ENCODE data around the gene HS3ST5.
"Not testable (repeated sequence)": the region's sequence is repeated elsewhere in the genome, so short reads cannot be mapped to it uniquely, and the experiment has no call there.

The HS3ST5 gene

DNA sequence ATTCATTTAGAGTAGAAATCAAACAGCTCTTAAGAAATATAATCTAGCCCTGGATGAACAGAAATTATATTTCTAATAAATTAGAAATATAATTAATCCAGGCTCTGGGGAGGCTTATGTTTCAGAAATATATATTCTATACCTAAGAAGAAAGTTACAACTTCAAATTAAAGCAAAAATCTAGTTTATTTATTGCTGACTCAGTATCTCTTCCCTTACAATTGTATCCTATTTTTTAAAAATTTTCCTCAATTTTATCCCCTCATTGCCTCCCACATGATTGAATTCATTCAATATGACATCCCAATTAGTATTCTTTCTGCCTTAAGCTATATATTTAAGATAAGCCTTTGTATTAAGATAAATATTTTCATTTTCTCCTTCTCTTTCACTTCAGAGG lies 71.4 kb downstream of the HS3ST5 start:
- Mint-ChIP-seq H3K36me3 (no peaks in the 10 kb centered on the region), H3K27ac (no peak overlapping the region), H3K27me3 (no peaks in the 10 kb centered on the region), H3K4me3 (no peak overlapping the region), H3K9me3 (no peaks in the 10 kb centered on the region), H3K4me1 (no peaks in the 10 kb centered on the region)

DNA sequence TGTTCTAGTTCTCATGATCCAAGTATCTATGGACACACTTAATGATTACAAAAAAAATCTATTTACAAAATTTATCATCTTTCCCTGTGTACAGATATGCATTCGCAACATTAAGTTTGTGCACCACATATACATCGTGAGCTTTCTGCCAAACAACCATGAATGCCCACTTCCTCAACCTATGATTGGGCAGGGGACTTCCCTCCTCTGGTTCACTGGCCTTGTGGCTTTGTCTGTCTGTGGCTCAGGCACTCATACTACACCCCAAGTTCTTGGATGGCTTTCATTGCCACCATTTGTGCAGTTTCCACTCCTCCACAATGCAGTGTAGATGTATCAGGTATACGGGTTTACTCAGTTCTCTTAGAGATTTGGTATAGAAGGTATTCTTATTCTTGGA lies 74.9 kb downstream of the HS3ST5 start:
- Mint-ChIP-seq H3K36me3 (no peaks in the 10 kb centered on the region), H3K27me3 (no peaks in the 10 kb centered on the region), H3K9me3 (no peaks in the 10 kb centered on the region), H3K4me3 (no peak overlapping the region), H3K4me1 (no peaks in the 10 kb centered on the region), H3K27ac (no peak overlapping the region)

DNA sequence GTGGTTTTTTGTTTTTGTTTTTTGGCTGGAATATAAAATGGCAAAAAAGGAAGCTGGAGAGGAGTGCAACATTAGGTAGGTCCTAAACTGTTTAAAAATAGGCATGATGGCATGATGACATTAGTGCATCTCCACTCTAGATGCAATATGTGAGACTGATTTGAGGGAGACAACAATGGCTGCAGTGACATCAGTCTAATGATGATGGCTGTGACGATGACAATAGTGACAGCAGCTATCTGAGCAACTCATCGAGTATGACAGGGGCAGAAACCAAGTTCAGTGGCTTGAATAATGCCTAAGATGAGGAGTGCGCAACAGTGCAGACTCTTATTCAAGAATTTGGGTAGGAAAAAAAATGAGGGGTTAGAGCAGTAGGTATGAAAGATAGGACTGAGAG lies 82.0 kb downstream of the HS3ST5 start:
- no peak overlapping the region for H3K4me3 Mint-ChIP-seq
- no peaks in the 10 kb centered on the region for H3K4me1 Mint-ChIP-seq
- no peaks in the 10 kb centered on the region for H3K27me3 Mint-ChIP-seq
- no peak overlapping the region for H3K27ac Mint-ChIP-seq
- no peaks in the 10 kb centered on the region for H3K36me3 Mint-ChIP-seq
- no peaks in the 10 kb centered on the region for H3K9me3 Mint-ChIP-seq

DNA sequence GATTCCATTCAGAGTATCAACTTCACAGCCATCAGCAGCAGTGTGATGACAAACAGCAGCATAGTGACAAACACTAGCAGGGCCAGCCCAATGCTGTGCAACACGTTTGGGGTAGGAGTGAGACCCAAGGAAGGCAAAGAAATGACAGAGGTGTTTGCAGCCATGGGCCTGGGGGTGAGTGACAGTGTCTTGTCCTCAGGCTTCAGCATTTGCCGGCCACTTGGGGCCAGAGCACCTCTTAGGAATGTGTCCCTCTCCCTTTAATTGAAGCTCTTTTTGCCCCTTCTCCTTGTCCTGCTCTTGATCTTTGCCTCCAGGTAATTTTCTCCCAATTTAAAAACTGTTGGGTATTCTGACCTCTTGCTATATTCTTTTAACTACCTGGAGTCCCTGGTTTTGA lies 84.4 kb downstream of the HS3ST5 start:
- Mint-ChIP-seq H3K27me3 (no peaks in the 10 kb centered on the region), H3K9me3 (no peaks in the 10 kb centered on the region), H3K4me3 (no peak overlapping the region), H3K27ac (no peak overlapping the region), H3K36me3 (no peaks in the 10 kb centered on the region), H3K4me1 (no peaks in the 10 kb centered on the region)

DNA sequence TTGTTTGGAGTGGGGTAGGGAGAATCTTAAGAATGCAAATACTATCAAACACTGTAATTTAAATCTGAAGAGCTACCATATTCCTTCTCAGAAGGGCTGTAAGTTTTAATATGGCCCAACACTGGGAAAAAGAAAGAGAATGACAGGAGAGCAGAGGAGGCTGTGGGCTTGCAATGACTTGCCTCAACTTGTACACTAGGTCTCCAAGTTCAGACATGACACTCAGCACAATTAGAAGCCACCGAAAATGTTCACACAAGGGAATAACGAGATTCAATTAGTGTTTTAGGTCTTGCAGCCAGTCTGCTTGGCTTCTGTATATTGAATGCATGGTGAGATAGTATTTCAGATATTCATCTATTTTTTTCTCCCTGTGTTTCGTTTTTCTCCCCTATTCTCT lies 89.4 kb downstream of the HS3ST5 start:
- Mint-ChIP-seq H3K9me3 (no peaks in the 10 kb centered on the region), H3K36me3 (no peaks in the 10 kb centered on the region), H3K27me3 (no peaks in the 10 kb centered on the region)

DNA sequence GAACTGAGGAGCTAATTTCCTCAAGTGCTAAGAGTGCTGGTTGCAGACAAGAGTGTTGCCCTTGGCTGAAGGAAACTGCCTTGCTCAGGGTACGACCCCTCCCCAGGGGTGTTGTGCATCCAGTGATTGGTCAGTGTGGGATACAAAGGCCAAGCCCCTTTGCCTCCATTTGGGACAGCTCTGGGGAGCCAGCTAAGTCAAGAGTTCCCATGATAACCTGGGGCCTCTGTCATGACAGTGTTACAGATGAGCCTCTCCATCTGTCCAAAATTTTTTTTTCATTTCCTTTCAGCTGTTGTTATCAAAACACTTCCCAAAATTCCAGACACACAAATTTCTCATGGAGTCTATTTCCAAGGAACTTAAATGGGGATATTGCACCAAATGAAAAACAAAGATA lies 93.3 kb downstream of the HS3ST5 start:
- Mint-ChIP-seq H3K36me3 (no peaks in the 10 kb centered on the region), H3K27me3 (no peaks in the 10 kb centered on the region), H3K4me3 (no peak overlapping the region), H3K27ac (no peak overlapping the region), H3K9me3 (no peaks in the 10 kb centered on the region), H3K4me1 (no peaks in the 10 kb centered on the region)

More for the DNA sequence above, 89.4 kb downstream of the HS3ST5 start:
- H3K27ac Mint-ChIP-seq: no peak overlapping the region
- no peak overlapping the region for H3K4me3 Mint-ChIP-seq
- H3K4me1 Mint-ChIP-seq: no peaks in the 10 kb centered on the region

DNA sequence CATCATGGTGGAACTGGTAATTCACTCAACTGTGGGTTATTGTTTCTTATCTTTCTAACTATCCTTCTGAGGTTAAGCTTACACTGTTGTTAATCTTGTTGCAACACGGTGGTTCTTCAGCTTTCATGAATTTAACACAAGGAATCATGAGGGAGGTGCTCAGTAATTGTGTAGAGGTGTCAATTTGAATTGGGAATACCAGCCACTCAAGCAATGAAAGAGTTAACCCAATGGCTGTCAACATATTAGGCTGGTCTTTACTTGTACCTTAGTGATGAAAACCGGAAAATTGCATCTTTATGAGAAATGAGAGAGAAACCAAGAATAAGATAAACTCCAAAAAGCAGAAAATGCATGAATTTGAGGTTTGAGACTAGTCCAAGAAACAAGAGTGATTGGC lies 95.7 kb downstream of the HS3ST5 start:
- Mint-ChIP-seq H3K9me3 (no peaks in the 10 kb centered on the region), H3K36me3 (no peaks in the 10 kb centered on the region), H3K4me1 (no peaks in the 10 kb centered on the region), H3K27ac (no peak overlapping the region), H3K27me3 (no peaks in the 10 kb centered on the region), H3K4me3 (no peak overlapping the region)

DNA sequence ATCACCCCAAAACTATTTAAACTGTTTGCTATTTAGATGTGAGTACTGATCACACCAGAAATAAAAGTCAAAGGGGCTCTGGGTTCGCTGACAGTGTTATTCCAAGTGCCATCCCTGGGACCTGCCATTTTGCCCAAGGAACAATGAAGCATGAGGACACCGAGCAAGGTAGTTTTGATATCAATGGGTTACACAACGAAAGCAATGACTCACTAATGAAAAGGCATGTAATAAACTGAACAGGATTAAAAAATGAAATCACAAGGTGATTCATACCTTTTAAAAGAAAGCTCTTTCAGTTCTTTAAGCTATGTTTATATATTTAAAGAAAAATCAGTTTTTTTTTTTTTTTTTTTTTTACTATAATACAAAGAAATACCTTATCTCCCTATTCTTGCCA lies 102.0 kb downstream of the HS3ST5 start:
- no peaks in the 10 kb centered on the region for H3K36me3 Mint-ChIP-seq
- no peak overlapping the region for H3K27ac Mint-ChIP-seq
- H3K9me3 Mint-ChIP-seq: peaks cover 4% of the 10 kb centered on the region
- no peaks in the 10 kb centered on the region for H3K27me3 Mint-ChIP-seq
- H3K4me1 Mint-ChIP-seq: no peaks in the 10 kb centered on the region
- no peak overlapping the region for H3K4me3 Mint-ChIP-seq

DNA sequence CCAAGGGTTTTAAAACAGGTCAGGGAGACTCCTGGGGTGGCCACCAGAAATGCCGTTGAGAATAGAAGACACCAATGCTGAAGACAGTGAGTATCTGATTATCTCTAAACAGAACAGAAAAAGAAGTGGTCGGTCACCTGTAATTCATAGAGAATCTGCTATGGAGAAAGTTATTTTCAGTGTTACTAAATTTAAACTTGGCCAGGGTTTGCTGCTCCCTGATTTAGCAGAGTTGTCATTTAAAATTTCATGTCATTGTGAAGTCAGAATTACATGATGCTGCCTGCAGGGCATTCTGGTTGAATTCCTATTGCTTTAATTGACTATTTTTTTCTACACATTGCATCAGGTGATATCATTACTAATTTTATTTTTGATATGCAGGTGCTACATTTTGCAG lies 114.1 kb downstream of the HS3ST5 start:
- no peaks in the 10 kb centered on the region for H3K4me1 Mint-ChIP-seq
- H3K36me3 Mint-ChIP-seq: no peaks in the 10 kb centered on the region
- peaks cover 1% of the 10 kb centered on the region for H3K27me3 Mint-ChIP-seq
- H3K4me3 Mint-ChIP-seq: no peak overlapping the region
- no peaks in the 10 kb centered on the region for H3K9me3 Mint-ChIP-seq
- H3K27ac Mint-ChIP-seq: no peak overlapping the region

DNA sequence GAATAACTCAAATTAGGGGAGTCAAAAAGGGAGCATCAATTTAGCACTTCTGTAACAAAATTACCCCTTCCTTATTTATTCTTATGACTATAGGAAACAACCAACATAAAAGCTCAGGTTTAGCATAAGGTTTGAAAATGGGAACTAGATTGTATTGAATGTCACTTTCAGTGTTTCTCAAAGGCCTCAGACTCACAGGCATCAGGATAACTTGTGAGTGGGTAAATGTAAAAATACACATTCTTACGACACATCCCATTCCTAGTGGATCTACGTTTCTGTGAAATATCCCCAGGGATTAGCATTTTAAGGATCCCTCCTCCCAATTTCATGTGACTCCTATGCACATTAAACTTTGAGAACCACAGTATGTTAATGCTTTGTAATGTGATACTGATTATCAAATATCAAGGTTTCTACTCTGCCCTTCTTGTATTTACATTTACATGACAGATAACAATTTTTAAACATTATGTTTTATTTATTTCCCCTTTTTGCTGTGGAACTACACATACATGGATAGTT lies 114.8 kb downstream of the HS3ST5 start:
- Mint-ChIP-seq H3K27me3 (peaks cover 1% of the 10 kb centered on the region), H3K9me3 (no peaks in the 10 kb centered on the region), H3K4me3 (no peak overlapping the region), H3K4me1 (no peaks in the 10 kb centered on the region), H3K36me3 (no peaks in the 10 kb centered on the region), H3K27ac (no peak overlapping the region)

DNA sequence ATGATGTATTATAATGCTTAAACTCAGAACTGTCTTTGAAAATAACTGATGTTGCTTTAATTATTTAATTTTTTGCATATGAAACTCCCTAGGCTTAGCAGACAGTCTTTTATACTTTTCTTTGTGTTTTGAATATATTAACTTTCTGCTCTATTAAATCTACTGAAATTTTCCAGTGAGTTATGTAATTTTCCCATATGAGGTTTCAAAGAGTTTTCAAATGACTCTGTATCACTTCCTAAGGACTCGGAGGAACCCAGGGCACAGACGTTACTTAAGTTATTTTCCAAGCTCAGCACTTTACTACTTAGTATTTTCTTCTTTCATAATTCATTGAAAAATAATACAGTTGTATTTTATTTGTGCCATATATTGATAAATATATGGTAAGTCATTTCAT lies 122.6 kb downstream of the HS3ST5 start:
- no peaks in the 10 kb centered on the region for H3K4me1 Mint-ChIP-seq
- H3K27ac Mint-ChIP-seq: no peak overlapping the region
- H3K9me3 Mint-ChIP-seq: no peaks in the 10 kb centered on the region
- no peak overlapping the region for H3K4me3 Mint-ChIP-seq
- H3K27me3 Mint-ChIP-seq: no peaks in the 10 kb centered on the region
- H3K36me3 Mint-ChIP-seq: no peaks in the 10 kb centered on the region

DNA sequence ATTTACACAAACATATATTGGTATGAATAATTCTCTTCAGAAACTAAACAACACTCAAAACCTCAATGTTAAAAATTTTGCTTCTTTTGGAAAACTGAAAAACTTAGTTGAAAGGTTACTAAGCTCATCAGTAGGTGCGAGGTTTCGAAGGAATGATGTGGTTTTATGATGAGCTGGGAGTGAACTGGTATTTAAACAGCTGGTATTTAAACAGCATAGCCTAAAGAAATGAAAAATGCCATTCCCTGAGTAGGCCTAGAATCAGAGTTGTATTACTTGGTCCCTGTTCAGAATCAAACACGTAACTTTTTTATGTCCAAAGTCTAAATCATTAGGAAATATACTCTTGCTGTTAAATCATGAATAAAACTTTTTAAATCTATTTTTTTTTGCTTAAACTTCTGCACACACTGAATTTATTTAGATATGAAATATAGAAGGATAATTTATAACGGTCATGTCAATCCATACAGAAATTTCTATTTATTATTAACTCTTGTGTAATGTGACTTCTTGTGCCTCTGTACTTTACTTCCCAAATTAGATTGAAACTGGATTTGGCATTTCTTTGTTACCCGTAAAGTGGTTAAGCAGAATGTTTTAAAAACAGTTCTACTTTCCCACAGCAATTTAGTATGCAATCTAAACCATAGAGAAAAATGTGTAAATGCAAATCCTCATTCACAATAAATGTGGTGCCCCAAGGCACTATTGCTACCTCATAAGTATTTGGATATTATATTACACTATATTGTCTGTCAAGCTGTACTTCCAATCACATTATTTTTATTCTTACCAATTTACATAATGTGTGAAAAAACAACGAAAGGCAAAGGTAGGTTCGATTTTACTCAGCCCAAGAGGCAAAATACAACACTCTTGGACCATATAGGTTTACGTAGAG lies 124.1 kb downstream of the HS3ST5 start:
- Mint-ChIP-seq H3K9me3 (no peaks in the 10 kb centered on the region), H3K27me3 (no peaks in the 10 kb centered on the region), H3K27ac (no peak overlapping the region), H3K4me1 (no peaks in the 10 kb centered on the region), H3K36me3 (no peaks in the 10 kb centered on the region), H3K4me3 (no peak overlapping the region)

DNA sequence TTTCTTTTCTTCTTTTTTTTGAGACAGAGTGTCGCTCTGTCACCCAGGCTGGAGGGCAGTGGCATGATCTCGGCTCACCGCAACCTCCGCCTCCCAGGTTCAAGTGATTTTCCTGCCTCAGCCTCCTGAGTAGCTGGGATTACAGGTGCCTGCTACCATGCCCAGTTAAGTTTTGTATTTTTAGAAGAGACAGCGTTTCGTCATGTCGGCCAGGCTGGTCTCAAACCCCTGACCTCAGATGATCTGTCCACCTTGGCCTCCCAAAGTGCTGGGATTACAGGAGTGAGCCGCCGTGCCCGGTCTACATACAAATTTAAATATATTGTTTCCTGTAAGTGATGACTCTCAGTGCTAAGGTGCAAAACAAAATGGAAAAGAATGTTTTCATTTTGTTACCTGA lies 124.8 kb downstream of the HS3ST5 start:
- H3K27ac Mint-ChIP-seq, H3K27me3 Mint-ChIP-seq: not testable (repeated sequence)

DNA sequence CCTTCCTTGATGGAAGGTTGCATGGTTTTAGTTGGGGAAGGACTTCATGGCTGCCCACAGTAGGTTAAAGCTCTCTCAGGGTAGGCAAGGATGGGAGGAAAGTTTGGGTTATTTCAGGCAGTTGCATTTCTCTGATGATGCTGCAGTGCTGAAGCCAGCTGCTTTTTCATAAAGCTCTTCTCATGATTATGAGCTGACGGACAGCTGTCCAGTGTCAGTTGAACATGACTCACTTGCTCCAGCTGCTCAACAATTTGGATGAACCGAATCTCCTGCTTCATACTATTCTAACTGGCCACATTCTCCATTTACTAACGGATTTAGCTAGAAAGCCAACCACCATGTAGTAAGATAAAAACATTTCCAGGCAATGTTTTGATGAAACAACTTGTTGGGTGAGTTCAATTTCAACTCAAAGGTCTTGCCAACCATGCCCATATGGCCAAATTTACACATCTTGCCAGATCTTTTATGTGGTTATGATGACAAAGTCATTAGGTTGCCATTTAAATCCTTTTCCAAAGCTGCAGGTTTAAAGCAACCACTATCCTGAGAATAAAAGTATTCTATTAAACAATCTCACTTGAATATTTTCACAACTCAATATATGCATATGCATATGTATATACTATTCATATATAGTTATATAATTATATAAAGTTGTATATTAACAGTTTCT lies 125.9 kb downstream of the HS3ST5 start:
- Mint-ChIP-seq H3K27me3 (no peaks in the 10 kb centered on the region), H3K9me3 (no peaks in the 10 kb centered on the region), H3K36me3 (no peaks in the 10 kb centered on the region), H3K27ac (no peak overlapping the region), H3K4me3 (no peak overlapping the region), H3K4me1 (no peaks in the 10 kb centered on the region)

More for the DNA sequence above, 124.8 kb downstream of the HS3ST5 start:
- H3K36me3 Mint-ChIP-seq, H3K4me3 Mint-ChIP-seq, H3K9me3 Mint-ChIP-seq, H3K4me1 Mint-ChIP-seq: not testable (repeated sequence)

DNA sequence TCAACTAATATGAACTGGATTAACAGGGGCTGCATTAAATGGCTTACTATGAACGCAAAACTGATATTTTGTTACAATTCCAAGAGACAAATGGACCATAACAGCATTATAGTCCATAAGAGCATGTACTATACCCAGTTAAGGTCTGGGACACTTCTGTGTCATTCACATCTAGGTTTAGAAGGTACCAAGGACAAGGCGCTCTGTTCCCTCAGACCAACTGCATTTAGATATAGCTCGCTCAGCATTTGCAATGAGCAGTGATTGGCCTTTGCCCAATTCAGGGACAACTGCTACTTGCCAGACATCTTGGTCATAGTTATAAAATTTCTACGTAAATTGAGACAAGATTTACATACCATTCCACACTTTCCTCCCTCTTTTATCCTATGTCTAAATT lies 132.4 kb downstream of the HS3ST5 start:
- no peaks in the 10 kb centered on the region for H3K9me3 Mint-ChIP-seq

DNA sequence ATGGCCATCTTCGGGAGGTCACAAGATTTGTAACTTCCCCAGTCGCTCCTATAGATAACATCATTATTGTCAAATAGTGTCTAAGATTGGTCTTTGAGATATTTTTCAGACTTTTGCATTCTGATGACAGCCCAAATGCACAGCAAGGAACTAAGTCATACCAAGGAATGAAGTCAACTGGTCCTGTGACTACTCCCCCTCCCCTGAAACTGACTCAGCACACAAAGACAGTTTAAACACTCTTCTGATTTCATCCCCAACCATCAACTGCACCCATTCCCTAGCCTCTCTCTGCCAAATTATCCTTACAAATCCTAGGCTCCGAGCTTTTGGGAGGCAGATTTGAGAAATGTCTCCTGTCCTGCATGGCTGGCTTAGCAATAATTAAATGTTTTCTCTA lies 139.4 kb downstream of the HS3ST5 start:
- Mint-ChIP-seq H3K27ac (no peak overlapping the region), H3K4me1 (no peaks in the 10 kb centered on the region), H3K36me3 (no peaks in the 10 kb centered on the region), H3K27me3 (no peaks in the 10 kb centered on the region), H3K4me3 (no peak overlapping the region), H3K9me3 (peaks cover 6% of the 10 kb centered on the region)

More for the DNA sequence above, 132.4 kb downstream of the HS3ST5 start:
- H3K4me1 Mint-ChIP-seq: no peaks in the 10 kb centered on the region
- H3K36me3 Mint-ChIP-seq: no peaks in the 10 kb centered on the region
- H3K27me3 Mint-ChIP-seq: no peaks in the 10 kb centered on the region
- H3K4me3 Mint-ChIP-seq: no peak overlapping the region
- H3K27ac Mint-ChIP-seq: no peak overlapping the region
